NT2/D1 (cell line): ENCODE data around the gene MVK.
"Not testable (repeated sequence)": the region's sequence is repeated elsewhere in the genome, so short reads cannot be mapped to it uniquely, and the experiment has no call there.

Experiments
- YY1 ChIP-seq: IDR thresholded peaks from 2 replicates; pipeline ENCODE4 v1.6.1; 2011; ENCODE audit not compliant: insufficient read length, insufficient read depth
- ZNF274 ChIP-seq: IDR thresholded peaks from 2 replicates; pipeline ENCODE4 v1.6.1; 2011; ENCODE audit warnings: mild to moderate bottlenecking, low read depth, low read length

DNA sequence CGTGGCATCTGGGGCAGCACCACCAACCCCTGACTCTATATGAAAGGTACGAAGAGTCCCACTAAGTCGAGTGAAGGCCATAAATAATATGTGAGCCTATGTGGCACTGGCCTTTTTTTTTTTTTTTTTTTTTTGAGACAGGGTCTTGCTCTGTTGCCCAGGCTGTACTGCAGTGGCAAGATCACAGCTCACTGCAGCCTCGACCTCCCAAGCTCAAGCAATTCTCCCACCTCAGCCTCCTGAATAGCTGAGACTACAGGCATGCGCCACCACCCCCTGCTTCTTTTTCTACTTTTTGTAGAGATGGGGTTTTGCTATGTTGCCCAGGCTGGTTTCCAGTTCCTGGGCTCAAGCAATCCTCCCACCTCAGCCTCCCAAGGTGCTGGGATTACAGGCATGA is 28.5 kb downstream of the MVK start:
- not testable (repeated sequence) for TF ChIP-seq YY1, ZNF274
